ENCODE results near the gene SLC12A7.
"Not testable (repeated sequence)": the region's sequence is repeated elsewhere in the genome, so short reads cannot be mapped to it uniquely, and the experiment has no call there.

SLC12A7 gene

GRCh38 chr5:1031306-1031959, 80.4 kb downstream of the SLC12A7 start:
- no peak for DNase-seq

- no peak for DNase-seq
Observed at GRCh38 chr5:1030801-1031271, 81.0 kb downstream of the SLC12A7 start.

- no peak for DNase-seq
Observed at GRCh38 chr5:1029945-1030625, 81.8 kb downstream of the SLC12A7 start.

- DNase-seq, result no peak
Observed at GRCh38 chr5:1029282-1029944, 82.5 kb downstream of the SLC12A7 start.

- DNase-seq, result no peak
Observed at GRCh38 chr5:1028481-1029281, 83.2 kb downstream of the SLC12A7 start.

- DNase-seq, result no peak
Observed at GRCh38 chr5:1027631-1028441, 84.0 kb downstream of the SLC12A7 start.

GRCh38 chr5:1026700-1027621, 84.9 kb downstream of the SLC12A7 start:
- DNase-seq, result no peak

GRCh38 chr5:1021969-1022336, 89.9 kb downstream of the SLC12A7 start:
- DNase-seq, result not testable (repeated sequence)

GRCh38 chr5:1021136-1021968, 90.5 kb downstream of the SLC12A7 start:
- no peak for DNase-seq

GRCh38 chr5:1020452-1020961, 91.4 kb downstream of the SLC12A7 start:
- no peak for DNase-seq

GRCh38 chr5:1019001-1019905, 92.6 kb downstream of the SLC12A7 start:
- no peak for DNase-seq

- DNase-seq, result no peak
Observed at GRCh38 chr5:1018596-1018995, 93.3 kb downstream of the SLC12A7 start.

GRCh38 chr5:1017691-1018455, 94.0 kb downstream of the SLC12A7 start:
- no peak for DNase-seq

- no peak for DNase-seq
Observed at GRCh38 chr5:1017056-1017455, 94.8 kb downstream of the SLC12A7 start.

GRCh38 chr5:1016476-1016875, 95.4 kb downstream of the SLC12A7 start:
- DNase-seq, result no peak

- no peak for DNase-seq
Observed at GRCh38 chr5:1016036-1016435, 95.8 kb downstream of the SLC12A7 start.

GRCh38 chr5:1015507-1015906, 96.4 kb downstream of the SLC12A7 start:
- DNase-seq, result no peak

- no peak for DNase-seq
Observed at GRCh38 chr5:1014781-1015221, 97.1 kb downstream of the SLC12A7 start.
